ENCODE data around the gene CABP4. TPM values are rescaled to one million over a fixed set of nuclear protein-coding genes. Genes with fewer than 3 reads are reported as not detected.

Gene CABP4
- total and polyA plus RNA-seq, 10 of the 15 experiments (the other 5 are each of a cell fraction or from before 2014, with no cell fraction given) = 0.04 to 0.41 (median 0.14) TPM; not detected in 2

DNA sequence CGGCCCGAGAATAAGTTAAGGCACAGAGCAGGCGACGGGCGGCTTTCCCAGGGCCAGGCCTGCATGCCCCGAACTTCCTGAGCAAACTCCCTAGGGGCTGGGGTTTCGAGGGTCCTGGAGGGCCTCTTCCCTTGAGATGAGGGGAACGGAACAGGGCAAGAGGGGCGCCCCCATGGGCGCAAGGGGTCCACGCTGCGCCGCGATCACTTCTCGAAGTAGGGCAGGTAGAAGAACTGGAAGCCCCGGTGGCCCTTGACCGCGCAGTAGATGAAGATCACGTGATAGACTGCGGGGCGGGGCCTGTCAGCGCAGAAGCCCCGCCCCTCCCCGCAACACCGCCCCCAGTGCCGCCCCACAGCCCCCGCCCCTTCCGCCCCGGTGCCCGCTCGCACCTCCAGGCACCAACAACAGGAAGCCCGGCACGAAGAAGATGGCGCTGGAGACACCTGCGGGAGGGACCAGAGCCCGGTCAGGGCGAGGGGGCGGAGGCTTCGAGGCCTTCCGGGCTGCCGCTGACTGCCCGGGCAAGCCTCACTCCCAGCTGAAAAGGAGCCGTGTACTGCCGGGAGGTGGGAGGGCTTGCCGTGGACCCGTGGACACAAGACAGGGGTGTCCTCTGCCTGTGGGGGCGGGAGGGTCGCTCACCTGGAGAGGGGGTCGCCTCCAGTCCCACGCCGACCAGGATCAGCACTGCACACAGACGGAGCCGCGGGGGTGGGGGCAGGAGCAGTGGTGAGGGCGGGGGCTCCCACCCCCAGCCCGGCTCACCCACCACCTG, 9.4 kb downstream of the CABP4 start:
- no peaks in the 10 kb centered on the region; a peak in 1 of 4 replicates for H3K36me3 ChIP-seq (ENCODE audit: control insufficient read depth in 2 of 2, insufficient read depth in 2 of 2, low read length in 1 of 2)
- RAD21 ChIA-PET (ENCODE audit: unreplicated experiment) = interaction anchor here (0.5 to 5.5 kb wide), 11 partner anchors 18 to 114 kb away, joined by 3 to 72 read pairs (median 4); partner anchors contain the start of genes AIP, PPP1CA, PTPRCAP and TBC1D10C
- H2AFZ ChIP-seq (ENCODE audit: control insufficient read depth, low read depth, low read length) = peak overlapping the region; percentile 79
- ATAC-seq = peak; percentile 85
- peak overlapping the region; percentile 100 for H3K4me2 ChIP-seq (ENCODE audit: control insufficient read depth, insufficient read depth)
- H3K79me2 ChIP-seq (ENCODE audit: control insufficient read depth, insufficient read depth, low read length) = peaks cover 14% of the 10 kb centered on the region
- H3K9me3 ChIP-seq (replicated peaks; ENCODE audit: control insufficient read depth, insufficient read depth, low read length) = no peaks in the 10 kb centered on the region
- DNase-seq (ENCODE audit: low read depth, low spot score) = peak; percentile 65
- FAIRE-seq = no peak
- SMC1A ChIA-PET (ENCODE audit: uncharacterized antibody, unreplicated experiment) = interaction anchor here (0.9 to 5.2 kb wide), 5 partner anchors 18 to 62 kb away, joined by 3 to 46 read pairs (median 13); partner anchors contain the start of genes AIP, PPP1CA, PTPRCAP and TBC1D10C
- peaks cover 33% of the 10 kb centered on the region for H3K4me1 ChIP-seq (ENCODE audit: control insufficient read depth, insufficient read depth, low read length)
- peak overlapping the region; percentile 97 for H3K4me3 ChIP-seq
- BruUV-seq (replicated peaks) = no TSS peak
- H3K27me3 ChIP-seq (replicated peaks in 1 of 2; ENCODE audit: control insufficient read depth in 2 of 2, insufficient read depth in 2 of 2, low read length in 1 of 2) = no peaks in the 10 kb centered on the region
- peak overlapping the region; percentile 93 for H3K27ac ChIP-seq (ENCODE audit: control insufficient read depth, insufficient read depth)
- in situ Hi-C loops (cut with MboI) = no loop called here
- intact Hi-C loops (cut with micrococcal nuclease; ENCODE audit: unreplicated experiment) = no loop called here
- POLR2A ChIA-PET = interaction anchor here (0.6 to 8.1 kb wide), 11 partner anchors 18 to 884 kb away, joined by 3 to 78 read pairs (median 6); partner anchors contain the start of genes AIP, PPP1CA, PTPRCAP and RAD9A
- CTCF ChIA-PET = interaction anchor here (0.9 to 5.1 kb wide), 6 partner anchors 18 to 150 kb away, joined by 3 to 36 read pairs (median 4); partner anchors contain the start of genes AIP, PPP1CA and PTPRCAP
- H4K20me1 ChIP-seq (ENCODE audit: control insufficient read depth, insufficient read depth) = no peaks in the 10 kb centered on the region
- under 1% methylated on average over 45 of the region's 56 CpGs for WGBS (ENCODE audit: insufficient coverage, insufficient replicate concordance, low lambda C conversion rate, missing lambda C conversion rate)
- peak overlapping the region; percentile 95 for H3K9ac ChIP-seq (ENCODE audit: control insufficient read depth, insufficient read depth, low read length)
- TF ChIP-seq SIX5 (IDR thresholded peaks at IDR 0.05; ENCODE audit: low read depth, low read length, severe bottlenecking) (no peak), EED (IDR thresholded peaks at IDR 0.05; ENCODE audit: low read depth) (0 out of 2 replicates have a peak, but pooled peaks have one; percentile 6), YBX1 (IDR thresholded peaks at IDR 0.05) (no peak), TBL1XR1 (IDR thresholded peaks at IDR 0.05; ENCODE audit: low read depth, low read length) (no peak), CREB1 (IDR thresholded peaks at IDR 0.05; ENCODE audit: low read depth) (no peak), RAD51 (IDR thresholded peaks at IDR 0.05) (peak; percentile 96), POU2F2 (IDR thresholded peaks at IDR 0.05; ENCODE audit: borderline replicate concordance, low read depth, low read length) (peak; percentile 37; the same call in 1 of the 3 replicates), TCF3 (IDR thresholded peaks at IDR 0.05; ENCODE audit: borderline replicate concordance, insufficient read depth, low read depth, low read length) (0 out of 2 replicates have a peak, but pooled peaks have one; percentile 58), YY1 (IDR thresholded peaks at IDR 0.05; ENCODE audit: low read depth, low read length) (peak; percentile 93), POLR2AphosphoS5 (IDR thresholded peaks at IDR 0.05; ENCODE audit: low read length) (peak; percentile 73; the same call in 1 of the 2 replicates), ATF7 (IDR thresholded peaks at IDR 0.05; ENCODE audit: low read depth) (no peak), EGR1 (IDR thresholded peaks at IDR 0.05; ENCODE audit: borderline replicate concordance in 1 of 2, low read depth in 2 of 2, low read length in 2 of 2) (peak in 1 of 2 experiments; percentile 17; a peak in 1 of 3 replicates), NR2C1 (IDR thresholded peaks at IDR 0.05) (peak; percentile 56), NFYA (IDR thresholded peaks at IDR 0.05; ENCODE audit: borderline replicate concordance, low read depth, low read length) (no peak), PAX8 (IDR thresholded peaks at IDR 0.05) (no peak), HDGF (IDR thresholded peaks at IDR 0.05) (peak; percentile 70; the same call in 1 of the 2 replicates), TAF1 (IDR thresholded peaks at IDR 0.05; ENCODE audit: borderline replicate concordance, low read depth, low read length) (peak; percentile 83; the same call in 1 of the 2 replicates), POLR2AphosphoS2 (IDR thresholded peaks at IDR 0.05; ENCODE audit: low read depth, low read length) (peak; percentile 77), ETV6 (conservative IDR thresholded peaks at IDR 0.05 in 1 of 2, IDR thresholded peaks at IDR 0.05 in 1 of 2; ENCODE audit: borderline replicate concordance in 1 of 2, low read depth in 1 of 2) (no peak), LARP7 (IDR thresholded peaks at IDR 0.05) (no peak)
- TF ChIP-seq, protein P1, sequence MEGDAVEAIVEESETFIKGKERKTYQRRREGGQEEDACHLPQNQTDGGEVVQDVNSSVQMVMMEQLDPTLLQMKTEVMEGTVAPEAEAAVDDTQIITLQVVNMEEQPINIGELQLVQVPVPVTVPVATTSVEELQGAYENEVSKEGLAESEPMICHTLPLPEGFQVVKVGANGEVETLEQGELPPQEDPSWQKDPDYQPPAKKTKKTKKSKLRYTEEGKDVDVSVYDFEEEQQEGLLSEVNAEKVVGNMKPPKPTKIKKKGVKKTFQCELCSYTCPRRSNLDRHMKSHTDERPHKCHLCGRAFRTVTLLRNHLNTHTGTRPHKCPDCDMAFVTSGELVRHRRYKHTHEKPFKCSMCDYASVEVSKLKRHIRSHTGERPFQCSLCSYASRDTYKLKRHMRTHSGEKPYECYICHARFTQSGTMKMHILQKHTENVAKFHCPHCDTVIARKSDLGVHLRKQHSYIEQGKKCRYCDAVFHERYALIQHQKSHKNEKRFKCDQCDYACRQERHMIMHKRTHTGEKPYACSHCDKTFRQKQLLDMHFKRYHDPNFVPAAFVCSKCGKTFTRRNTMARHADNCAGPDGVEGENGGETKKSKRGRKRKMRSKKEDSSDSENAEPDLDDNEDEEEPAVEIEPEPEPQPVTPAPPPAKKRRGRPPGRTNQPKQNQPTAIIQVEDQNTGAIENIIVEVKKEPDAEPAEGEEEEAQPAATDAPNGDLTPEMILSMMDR (IDR thresholded peaks at IDR 0.05 in 2 of 3, conservative IDR thresholded peaks at IDR 0.05 in 1 of 3; ENCODE audit: control insufficient read depth in 2 of 3, extremely low read depth in 1 of 3, insufficient read depth in 1 of 3, low read depth in 3 of 3, low read length in 3 of 3) = no peak
- TF ChIP-seq, protein P2, sequence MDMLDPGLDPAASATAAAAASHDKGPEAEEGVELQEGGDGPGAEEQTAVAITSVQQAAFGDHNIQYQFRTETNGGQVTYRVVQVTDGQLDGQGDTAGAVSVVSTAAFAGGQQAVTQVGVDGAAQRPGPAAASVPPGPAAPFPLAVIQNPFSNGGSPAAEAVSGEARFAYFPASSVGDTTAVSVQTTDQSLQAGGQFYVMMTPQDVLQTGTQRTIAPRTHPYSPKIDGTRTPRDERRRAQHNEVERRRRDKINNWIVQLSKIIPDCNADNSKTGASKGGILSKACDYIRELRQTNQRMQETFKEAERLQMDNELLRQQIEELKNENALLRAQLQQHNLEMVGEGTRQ (IDR thresholded peaks at IDR 0.05; ENCODE audit: borderline replicate concordance, low read depth, low read length) = peak; percentile 58

All from GM12878 (cell line).